HK-2 (cell line): Measurements from ENCODE around the gene OGT.

Experiments
- DNase-seq: peaks from one replicate; pipeline ENCODE4 v3.0.0-alpha.2; 2018; ENCODE audit not compliant: unreplicated experiment

OGT gene

GRCh38 chrX:71622576-71623450 is 89.9 kb downstream of the OGT start:
- DNase-seq = peak; percentile 31

- DNase-seq = no peak
Observed at GRCh38 chrX:71623714-71624113, 90.8 kb downstream of the OGT start.

DNA sequence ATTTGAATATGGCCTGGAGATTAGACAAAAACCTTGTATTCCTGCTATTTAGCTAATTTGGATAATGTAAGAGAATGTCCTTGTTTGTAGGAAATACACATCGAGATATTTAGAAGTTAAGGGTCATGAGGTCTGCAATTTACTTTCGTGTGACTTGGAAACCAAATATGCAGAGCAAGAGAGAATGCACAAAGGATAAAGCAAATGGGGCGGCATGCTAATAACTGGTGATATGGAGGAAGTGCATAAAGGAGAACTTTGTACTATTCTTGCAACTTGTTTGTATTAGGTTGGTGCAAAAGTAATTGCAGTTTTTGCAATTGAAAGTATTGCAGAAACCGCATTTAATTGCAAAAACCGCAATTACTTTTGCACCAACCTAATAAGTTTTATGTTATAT is 92.6 kb downstream of the OGT start:
- DNase-seq = no peak
